Measurements from ENCODE around the gene SIT1.
A peak's percentile ranks its signal among the peaks of the same experiment; 100 is the strongest.

SIT1 gene

DNA sequence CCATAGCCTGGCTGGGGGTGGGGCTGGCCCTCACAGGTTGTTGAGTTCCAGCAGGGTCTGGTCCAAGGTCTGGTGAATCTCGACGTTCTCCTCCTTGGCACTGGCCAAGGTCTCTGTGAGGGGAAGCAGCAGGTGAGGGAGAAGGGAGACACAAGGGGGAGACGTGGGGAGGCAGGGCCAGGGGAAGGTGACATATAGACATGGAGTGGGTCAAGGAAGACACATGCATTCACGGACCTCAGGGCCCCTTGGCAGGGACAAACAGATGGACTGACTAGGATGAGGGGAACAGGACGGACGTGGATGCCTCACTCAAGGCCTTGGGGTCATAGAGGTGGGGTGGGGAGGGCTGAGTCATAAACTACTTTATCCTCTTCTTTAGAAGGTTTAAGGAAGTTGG, 31.3 kb upstream of the SIT1 start:
- DNase-seq = no peak

DNA sequence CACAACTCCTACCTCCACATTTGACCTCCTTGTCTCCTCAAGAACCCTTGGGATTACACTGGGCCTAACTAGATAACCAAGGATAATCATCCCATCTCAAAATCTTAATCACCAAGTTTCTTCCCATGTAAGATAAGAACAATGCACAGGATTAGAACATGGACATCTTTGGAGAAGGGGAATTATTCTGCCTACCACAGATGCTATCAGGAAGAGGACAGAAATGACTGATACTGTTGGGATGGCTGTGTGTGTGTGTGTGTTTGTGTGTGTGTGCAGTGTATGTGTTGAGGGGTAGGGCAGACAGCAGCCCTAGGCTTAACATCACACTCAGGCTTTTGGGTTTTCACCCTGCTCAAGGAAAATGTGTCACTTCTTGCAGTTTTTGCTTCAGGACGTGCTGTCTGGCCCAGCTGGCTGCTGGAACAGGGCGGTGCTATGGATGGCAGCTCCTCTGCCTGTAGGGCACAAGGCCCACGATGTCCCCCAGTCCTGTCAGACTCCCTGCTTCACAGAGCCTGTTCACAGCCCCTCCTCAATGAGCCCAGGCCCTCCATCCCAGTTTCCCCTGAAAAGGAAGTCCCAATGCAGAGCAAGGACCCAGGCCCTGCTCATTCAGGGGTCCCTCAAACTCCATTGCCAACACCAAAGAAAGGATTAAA, 30.7 kb upstream of the SIT1 start:
- DNase-seq = no peak

- no peak for DNase-seq
Measured at GRCh38 chr9:35680331-35681105, 29.8 kb upstream of the SIT1 start.

- no peak for DNase-seq
Measured at GRCh38 chr9:35679766-35680330, 29.1 kb upstream of the SIT1 start.

GRCh38 chr9:35679091-35679490, 28.4 kb upstream of the SIT1 start:
- DNase-seq = no peak

- DNase-seq = no peak
Measured at GRCh38 chr9:35675732-35676392, 25.1 kb upstream of the SIT1 start.

GRCh38 chr9:35675204-35675603, 24.5 kb upstream of the SIT1 start:
- no peak for DNase-seq

- DNase-seq = no peak
Measured at GRCh38 chr9:35674025-35674361, 23.3 kb upstream of the SIT1 start.

DNA sequence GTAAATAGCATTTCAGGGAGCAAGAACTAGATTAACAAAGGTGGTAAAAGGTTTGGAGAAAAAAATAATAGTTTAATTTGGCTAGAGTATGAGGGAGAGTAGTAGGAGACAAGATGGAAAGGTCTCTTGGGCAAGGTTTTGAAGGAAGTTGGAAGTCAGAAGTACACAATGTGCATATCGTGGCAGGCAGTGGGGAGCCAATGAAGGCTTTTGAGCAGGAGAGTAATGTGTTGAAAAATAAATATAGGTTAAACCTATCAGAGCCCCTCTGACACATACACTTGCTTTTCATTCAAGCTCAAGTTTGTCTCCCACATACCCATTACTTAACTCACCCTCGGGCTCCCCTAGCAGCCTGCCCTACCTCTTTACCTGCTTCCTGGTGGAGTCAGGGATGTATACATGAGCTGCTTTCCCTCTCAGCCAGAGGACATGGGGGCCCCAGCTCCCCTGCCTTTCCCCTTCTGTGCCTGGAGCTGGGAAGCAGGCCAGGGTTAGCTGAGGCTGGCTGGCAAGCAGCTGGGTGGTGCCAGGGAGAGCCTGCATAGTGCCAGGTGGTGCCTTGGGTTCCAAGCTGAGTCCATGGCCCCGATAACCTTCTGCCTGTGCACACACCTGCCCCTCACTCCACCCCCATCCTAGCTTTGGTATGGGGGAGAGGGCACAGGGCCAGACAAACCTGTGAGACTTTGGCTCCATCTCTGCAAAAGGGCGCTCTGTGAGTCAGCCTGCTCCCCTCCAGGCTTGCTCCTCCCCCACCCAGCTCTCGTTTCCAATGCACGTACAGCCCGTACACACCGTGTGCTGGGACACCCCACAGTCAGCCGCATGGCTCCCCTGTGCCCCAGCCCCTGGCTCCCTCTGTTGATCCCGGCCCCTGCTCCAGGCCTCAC, 22.6 kb upstream of the SIT1 start, which contains the start of gene CA9:
TSS of gene CA9 (plus strand) at position 797 of the 893 bp plus-strand sequence. CDS start at position 829, 32 bp downstream.
- peak; percentile 71 for DNase-seq

DNA sequence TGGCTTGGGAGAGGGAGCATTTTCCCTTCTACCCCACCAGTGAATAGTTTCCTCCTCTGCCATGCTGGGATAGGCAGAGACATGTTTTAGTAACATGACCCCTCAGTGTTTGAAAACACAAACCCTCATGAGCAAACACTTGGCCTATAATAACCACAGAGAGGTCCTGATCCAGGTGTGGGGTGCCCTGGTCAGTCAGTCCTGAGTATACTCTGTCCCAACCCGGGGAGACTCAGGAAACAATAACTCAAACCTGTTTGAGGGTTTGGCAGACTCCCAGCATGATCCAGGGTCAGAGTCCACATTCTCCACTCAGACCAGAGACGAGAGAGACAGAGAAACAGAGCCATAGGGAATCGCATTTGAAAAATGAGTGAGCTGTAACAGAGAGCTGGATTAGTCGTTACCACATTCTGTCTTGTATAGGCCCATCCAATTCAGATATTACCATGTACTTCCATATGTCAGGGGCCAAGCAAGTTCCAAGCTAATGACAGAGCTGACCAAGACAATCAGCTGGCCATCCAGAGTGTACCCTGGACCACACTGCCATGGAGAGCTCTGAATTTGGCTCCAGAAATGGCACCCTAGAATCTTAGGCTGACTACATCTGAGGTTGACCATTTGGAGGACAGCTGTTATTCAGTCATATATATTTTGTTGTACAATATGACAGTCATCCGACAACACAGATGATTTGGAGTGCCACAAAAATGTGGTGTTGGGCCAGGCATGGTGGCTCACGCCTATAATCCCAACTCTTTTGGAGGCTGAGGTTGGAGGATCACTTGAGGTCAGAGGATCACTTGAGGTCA, 18.8 kb upstream of the SIT1 start:
- no peak for DNase-seq

DNA sequence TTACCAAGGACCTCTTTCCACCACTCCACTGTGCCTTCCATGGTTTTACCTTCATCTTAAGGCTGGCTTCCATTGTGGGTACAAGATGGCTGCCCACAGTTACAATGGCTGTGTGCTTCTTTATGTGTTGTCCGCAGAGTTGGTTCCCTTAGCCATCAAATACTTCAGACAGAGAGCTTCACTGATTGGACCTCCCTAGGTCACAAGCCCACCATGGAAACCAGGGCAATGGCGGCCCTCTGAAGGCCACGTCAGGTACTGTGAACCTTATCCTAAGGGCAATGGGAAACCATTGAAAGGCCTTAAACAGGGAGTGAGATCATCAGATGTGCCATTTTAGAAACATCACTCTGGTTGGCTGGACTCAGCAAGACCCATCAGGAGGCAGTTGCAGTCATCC, 17.2 kb upstream of the SIT1 start:
- DNase-seq = no peak

GRCh38 chr9:35666549-35666948, 15.8 kb upstream of the SIT1 start:
- no peak for DNase-seq

GRCh38 chr9:35666045-35666444, 15.3 kb upstream of the SIT1 start:
- no peak for DNase-seq

GRCh38 chr9:35665471-35665818, 14.7 kb upstream of the SIT1 start:
- no peak for DNase-seq

GRCh38 chr9:35664531-35665470, 14.1 kb upstream of the SIT1 start, which contains the start of gene ARHGEF39:
TSS of gene ARHGEF39 (minus strand) at chr9:35665195. CDS start at chr9:35665169, 26 bp downstream.
- peak; percentile 63 for DNase-seq

GRCh38 chr9:35662437-35662836, 11.7 kb upstream of the SIT1 start:
- DNase-seq = no peak

DNA sequence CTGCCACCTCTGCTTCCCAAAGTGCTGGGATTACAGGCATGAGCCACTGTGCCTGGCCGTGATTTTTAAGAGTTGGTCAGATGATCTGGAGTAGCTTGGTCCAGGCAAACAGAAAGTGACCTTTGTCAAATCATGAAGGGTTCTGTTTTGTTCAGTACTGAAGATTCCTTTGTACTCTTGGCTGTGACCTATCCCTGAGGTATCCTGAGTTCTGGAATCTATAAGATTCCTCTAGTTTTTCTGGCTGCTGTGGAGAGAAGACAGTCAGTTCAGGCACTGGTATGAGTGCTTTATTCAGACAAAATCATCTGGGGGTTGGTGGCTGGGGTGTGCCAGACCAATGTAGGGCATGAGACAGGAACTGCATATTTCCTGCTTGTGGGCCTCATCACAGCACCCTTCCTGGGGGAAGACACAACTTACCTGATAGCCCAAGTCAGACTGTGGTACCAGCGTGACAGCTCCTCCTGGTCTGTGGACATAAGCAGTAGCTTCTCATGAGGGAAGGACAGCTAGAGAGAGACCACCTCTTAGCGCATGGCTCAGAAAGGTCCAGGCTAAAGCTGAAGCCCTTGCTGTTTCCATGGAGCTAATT, 11.1 kb upstream of the SIT1 start:
- no peak for DNase-seq

GRCh38 chr9:35660966-35661415, 10.3 kb upstream of the SIT1 start:
- no peak for DNase-seq

DNA sequence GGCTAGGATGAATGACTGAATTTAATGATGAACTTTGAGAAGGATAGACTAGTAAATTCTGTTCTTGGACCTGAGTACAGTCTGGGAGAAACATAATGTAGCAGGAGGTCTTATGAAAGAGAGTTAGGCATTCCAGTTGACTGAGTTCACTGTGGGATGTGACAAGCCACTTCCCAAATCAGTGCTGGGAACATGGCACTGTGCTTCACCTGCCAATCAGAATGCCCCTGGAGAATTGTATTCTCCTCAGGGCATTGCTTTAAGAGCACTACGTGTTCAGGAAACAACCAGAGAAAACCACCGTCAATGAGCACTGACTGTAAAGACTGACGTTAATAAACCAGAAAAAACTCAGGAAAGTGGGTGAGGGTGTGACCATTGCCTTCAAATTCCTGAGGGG, 8.6 kb upstream of the SIT1 start:
- peak; percentile 20 for DNase-seq

GRCh38 chr9:35658968-35659220, 8.2 kb upstream of the SIT1 start:
- DNase-seq = no peak

Measured in NCI-H2171 treated with DMSO at 0.1 percent for 48 hours (cell line).